H1 (cell line): ENCODE measurements around the gene COMT. TPM values are rescaled to one million over a fixed set of nuclear protein-coding genes. Genes with fewer than 3 reads are reported as not detected.

Source experiments
- CTCF ChIA-PET: fragments of 300-600 bp; sonication (Branson Sonifier 250); formaldehyde crosslinking; loops from one replicate; lab custom pipeline; 2021; ENCODE audit not compliant: partially characterized antibody; lab: Charles Lee
- POLR2A ChIA-PET: fragments of 300-600 bp; sonication (Branson Sonifier 250); formaldehyde crosslinking; loops from one replicate; lab custom pipeline; 2021; ENCODE audit warnings: inconsistent platforms; ENCODE audit not compliant: partially characterized antibody; lab: Charles Lee
- DNase-seq, 2 experiments: peaks; one replicate each; pipeline versions ENCODE4 v3.0.0 to v3.0.0-alpha.2; 2010 to 2022; ENCODE audit warnings: low spot score in 2 of 2, low read depth in 1 of 2, mixed read lengths in 1 of 2
- FAIRE-seq: peaks from 2 replicates; lab custom pipeline; 2011; peaks lifted over from hg19 to GRCh38; lab: Jason Lieb, UNC
- H2AFZ ChIP-seq: 2 replicates; pipeline ENCODE4 v1.8.1; 2012; ENCODE audit warnings: low read length, inconsistent platforms
- H2AK5ac ChIP-seq: 2 replicates; pipeline ENCODE4 v1.6.1; 2013; ENCODE audit warnings: low read depth, low read length
- H2BK120ac ChIP-seq: replicated peaks from 2 replicates; pipeline ENCODE3; 2013; ENCODE audit warnings: low read depth, low read length, inconsistent platforms
- H2BK12ac ChIP-seq: 2 replicates; pipeline ENCODE4 v1.6.1; 2013; ENCODE audit warnings: low read depth, low read length
- H2BK15ac ChIP-seq: 2 replicates; pipeline ENCODE4 v1.6.1; 2013; ENCODE audit warnings: low read length
- H2BK20ac ChIP-seq: 2 replicates; pipeline ENCODE4 v1.6.1; 2013; ENCODE audit warnings: low read length
- H2BK5ac ChIP-seq: 2 replicates; pipeline ENCODE4 v1.6.1; 2013; ENCODE audit warnings: low read depth, low read length
- H3K14ac ChIP-seq: 2 replicates; pipeline ENCODE4 v1.6.1; 2013; ENCODE audit warnings: inconsistent platforms; ENCODE audit not compliant: insufficient read length
- H3K18ac ChIP-seq: 2 replicates; pipeline ENCODE4 v1.6.1; 2013; ENCODE audit warnings: low read length; ENCODE audit errors: extremely low read depth
- H3K23ac ChIP-seq: 2 replicates; pipeline ENCODE4 v1.6.1; 2013; ENCODE audit warnings: inconsistent platforms; ENCODE audit not compliant: insufficient read length
- H3K23me2 ChIP-seq: 2 replicates; pipeline ENCODE4 v1.6.1; 2013; ENCODE audit warnings: low read depth, low read length
- H3K27ac ChIP-seq: 2 replicates; pipeline ENCODE4 v1.6.1; 2011; ENCODE audit warnings: low read depth, low read length, inconsistent platforms
- H3K27me3 ChIP-seq, 4 experiments: replicated peaks in 1 of 4; 1 replicate in 1 of 4; 2 replicates in 3 of 4; pipeline versions ENCODE4 v1.6.1 to v1.8.1; 2011 to 2013; ENCODE audit warnings: low read length in 3 of 4, mild to moderate bottlenecking in 3 of 4, inconsistent platforms in 2 of 4, mixed read lengths in 2 of 4, moderate library complexity in 1 of 4; ENCODE audit not compliant: control insufficient read depth in 3 of 4, insufficient read depth in 3 of 4; ENCODE audit errors: extremely low read depth in 1 of 4
- H3K36me3 ChIP-seq, 4 experiments: 2 replicates each; pipeline versions ENCODE4 v1.6.1 to v1.8.1; 2011 to 2013; ENCODE audit warnings: mild to moderate bottlenecking in 4 of 4, low read length in 3 of 4, moderate library complexity in 2 of 4, control low read depth in 1 of 4, inconsistent platforms in 1 of 4; ENCODE audit not compliant: insufficient read depth in 4 of 4, control insufficient read depth in 2 of 4
- H3K4ac ChIP-seq: replicated peaks from 2 replicates; pipeline ENCODE3; 2013; ENCODE audit warnings: low read length, low read depth, mixed read lengths, inconsistent platforms; ENCODE audit not compliant: insufficient read length
- H3K4me1 ChIP-seq, 4 experiments: replicated peaks in 1 of 4; 1 replicate in 1 of 4; 2 replicates in 3 of 4; pipeline versions ENCODE4 v1.6.1 to v1.8.1; 2011 to 2013; ENCODE audit warnings: low read length in 3 of 4, inconsistent platforms in 2 of 4, mixed read lengths in 1 of 4; ENCODE audit not compliant: insufficient read depth in 4 of 4, control insufficient read depth in 3 of 4
- H3K4me2 ChIP-seq, 2 experiments: 2 replicates each; pipeline versions ENCODE4 v1.6.1 to v1.8.1; 2011 to 2013; ENCODE audit warnings: low read depth in 2 of 2, low read length in 2 of 2, control low read depth in 1 of 2, inconsistent platforms in 1 of 2, mild to moderate bottlenecking in 1 of 2; ENCODE audit not compliant: insufficient read depth in 1 of 2
- H3K4me3 ChIP-seq, 4 experiments: fragments of 200-600, 300-600 bp in 1 of 4; sonication (generic), shearing (Covaris generic), sonication (Bioruptor Twin) in 1 of 4; 2 replicates each; pipeline versions ENCODE4 v1.5.1 to v1.8.1; 2011 to 2016; ENCODE audit warnings: low read length in 4 of 4, low read depth in 3 of 4, control low read depth in 2 of 4, inconsistent platforms in 2 of 4, mild to moderate bottlenecking in 2 of 4, mixed read lengths in 1 of 4, moderate library complexity in 1 of 4; ENCODE audit not compliant: insufficient read depth in 2 of 4; ENCODE audit errors: extremely low read depth in 1 of 4
- H3K56ac ChIP-seq: replicated peaks from 2 replicates; pipeline ENCODE3; 2013; ENCODE audit warnings: low read depth, mild to moderate bottlenecking, mixed read lengths, low read length, inconsistent platforms; ENCODE audit not compliant: insufficient read length
- H3K79me1 ChIP-seq: 2 replicates; pipeline ENCODE4 v1.6.1; 2013; ENCODE audit warnings: low read depth, low read length, control low read depth
- H3K79me2 ChIP-seq, 2 experiments: 2 replicates each; pipeline versions ENCODE4 v1.6.1 to v1.8.1; 2012 to 2013; ENCODE audit warnings: low read length in 2 of 2, mild to moderate bottlenecking in 2 of 2, inconsistent platforms in 1 of 2; ENCODE audit not compliant: insufficient read depth in 2 of 2, control insufficient read depth in 1 of 2
- H3K9ac ChIP-seq, 4 experiments: replicated peaks in 1 of 4; 1 replicate in 1 of 4; 2 replicates in 3 of 4; pipeline versions ENCODE4 v1.6.1 to v1.8.1; 2011 to 2013; ENCODE audit warnings: low read depth in 3 of 4, low read length in 3 of 4, control low read depth in 2 of 4, mild to moderate bottlenecking in 2 of 4, moderate library complexity in 2 of 4, inconsistent platforms in 1 of 4; ENCODE audit errors: extremely low read depth in 1 of 4
- H3K9me3 ChIP-seq, 2 experiments: 2 replicates each; pipeline versions ENCODE4 v1.6.1 to v1.8.1; 2012 to 2013; ENCODE audit warnings: mild to moderate bottlenecking in 2 of 2, moderate library complexity in 2 of 2, control low read depth in 1 of 2, inconsistent platforms in 1 of 2, low read depth in 1 of 2, low read length in 1 of 2, mixed read lengths in 1 of 2; ENCODE audit not compliant: insufficient read depth in 2 of 2
- H4K20me1 ChIP-seq, 2 experiments: replicated peaks in 1 of 2; 2 replicates each; pipeline versions ENCODE3 to v1.8.1; 2011 to 2013; ENCODE audit warnings: inconsistent platforms in 2 of 2, low read length in 2 of 2, mild to moderate bottlenecking in 1 of 2; ENCODE audit not compliant: insufficient read depth in 2 of 2, control insufficient read depth in 1 of 2
- H4K5ac ChIP-seq: 2 replicates; pipeline ENCODE4 v1.6.1; 2013; ENCODE audit warnings: low read length, low read depth, mixed read lengths, inconsistent platforms; ENCODE audit not compliant: insufficient read length
- H4K8ac ChIP-seq: 2 replicates; pipeline ENCODE4 v1.8.0; 2013; ENCODE audit warnings: mild to moderate bottlenecking, moderate library complexity, low read length, inconsistent platforms; ENCODE audit not compliant: insufficient read depth; ENCODE audit errors: extremely low read depth
- H4K91ac ChIP-seq: replicated peaks from 2 replicates; pipeline ENCODE3; 2013; ENCODE audit warnings: low read length, mixed read lengths, inconsistent platforms; ENCODE audit not compliant: insufficient read length
- CBX8 ChIP-seq: fragments of 300-800, 300-1000 bp; sonication (generic); IDR thresholded peaks from 2 replicates; pipeline ENCODE4 v1.7.1; 2016; ENCODE audit warnings: low read depth, low read length, borderline replicate concordance
- EZH2 ChIP-seq: fragments of 200-600 bp; sonication (generic); IDR thresholded peaks from 2 replicates; pipeline ENCODE4 v1.7.1; 2012; ENCODE audit warnings: low read depth, mild to moderate bottlenecking, moderate library complexity, low read length, inconsistent platforms; ENCODE audit not compliant: severe bottlenecking
- GTF2F1 ChIP-seq: IDR thresholded peaks from 2 replicates; pipeline ENCODE4 v1.6.1; 2012; ENCODE audit warnings: low read depth, low read length, improper control_type of control experiment, borderline replicate concordance
- HDAC2 ChIP-seq, 2 experiments: fragments of 300-600 bp in 1 of 2; sonication (generic) in 1 of 2; IDR thresholded peaks; 2 replicates each; pipeline ENCODE4 v1.6.1; 2011 to 2012; ENCODE audit warnings: low read depth in 2 of 2, low read length in 2 of 2, mild to moderate bottlenecking in 2 of 2, moderate library complexity in 2 of 2, borderline replicate concordance in 1 of 2, inconsistent platforms in 1 of 2
- JUN ChIP-seq: IDR thresholded peaks from 2 replicates; pipeline ENCODE4 v1.6.1; 2011; ENCODE audit warnings: low read depth, mild to moderate bottlenecking, improper control_type of control experiment, low read length
- NRF1 ChIP-seq: IDR thresholded peaks from 2 replicates; pipeline ENCODE4 v1.6.1; 2011; ENCODE audit warnings: mild to moderate bottlenecking, low read depth, low read length, improper control_type of control experiment
- POLR2A ChIP-seq, 2 experiments: IDR thresholded peaks; 1 replicate in 1 of 2; 2 replicates in 1 of 2; pipeline ENCODE4 v1.6.1; 2011; ENCODE audit warnings: low read depth in 2 of 2, low read length in 2 of 2, mild to moderate bottlenecking in 2 of 2; ENCODE audit errors: control extremely low read depth in 1 of 2
- RAD21 ChIP-seq, 2 experiments: IDR thresholded peaks in 1 of 2; conservative IDR thresholded peaks in 1 of 2; 2 replicates each; pipeline ENCODE4 v1.6.1; 2011; ENCODE audit warnings: low read depth in 2 of 2, low read length in 2 of 2, improper control_type of control experiment in 1 of 2, inconsistent platforms in 1 of 2, mild to moderate bottlenecking in 1 of 2, moderate library complexity in 1 of 2
- SAP30 ChIP-seq: fragments of 300-600 bp; sonication (generic); IDR thresholded peaks from 2 replicates; pipeline ENCODE4 v1.7.1; 2012; ENCODE audit warnings: low read length, moderate library complexity, mild to moderate bottlenecking, inconsistent platforms; ENCODE audit not compliant: insufficient read depth, insufficient replicate concordance
- SRF ChIP-seq: IDR thresholded peaks from 2 replicates; pipeline ENCODE4 v1.6.1; 2011; ENCODE audit warnings: mild to moderate bottlenecking, low read depth, low read length, moderate library complexity
- WGBS, 2 experiments: shearing (Covaris generic) in 1 of 2; methylation state at CpG; one replicate each; pipeline versions ENCODE4 v1.1.6 to v1.1.7; 2013 to 2015; ENCODE audit warnings: low lambda C conversion rate in 2 of 2, mixed read lengths in 2 of 2, inconsistent platforms in 1 of 2, low coverage in 1 of 2, missing lambda C conversion rate in 1 of 2; ENCODE audit not compliant: insufficient replicate concordance in 2 of 2, insufficient coverage in 1 of 2, insufficient read length in 1 of 2; ENCODE audit errors: extremely low coverage in 1 of 2, missing lambda C conversion rate in 1 of 2; 5-methylcytosine and 5-hydroxymethylcytosine counted together
- polyA plus RNA-seq, 7 experiments: library from polyadenylated mRNA; depleted of rRNA in 3 of 7; stranded (reverse) in 5 of 7; unstranded in 2 of 7; fragments of >200 nt in 5 of 7; fragments of 200-250 nt in 2 of 7; gene quantifications; 1 replicate in 5 of 7; 2 replicates in 1 of 7; 4 replicates in 1 of 7; pipeline versions ENCODE4 v1.2.1 to v1.2.3, GENCODE V29; 2011 to 2013; ENCODE audit warnings: missing spikeins in 2 of 7, mixed read lengths in 2 of 7
- total RNA-seq: library from RNA; stranded (reverse); fragmentation: NEBNext Ultra II Directional; extraction: Animal tissue kit (Norgen Biotek cat#: 25700); gene quantifications from 2 replicates; pipeline ENCODE4 v1.2.1, GENCODE V29; 2021
- TF ChIP-seq, protein P1 (sequence below): IDR thresholded peaks from 2 replicates; pipeline ENCODE4 v1.6.1; 2012; ENCODE audit warnings: inconsistent platforms

COMT gene
- total and polyA plus RNA-seq, 2 of the 8 experiments (the other 6 are each of a cell fraction or from before 2014, with no cell fraction given): 15.2 to 33.7 TPM

DNA sequence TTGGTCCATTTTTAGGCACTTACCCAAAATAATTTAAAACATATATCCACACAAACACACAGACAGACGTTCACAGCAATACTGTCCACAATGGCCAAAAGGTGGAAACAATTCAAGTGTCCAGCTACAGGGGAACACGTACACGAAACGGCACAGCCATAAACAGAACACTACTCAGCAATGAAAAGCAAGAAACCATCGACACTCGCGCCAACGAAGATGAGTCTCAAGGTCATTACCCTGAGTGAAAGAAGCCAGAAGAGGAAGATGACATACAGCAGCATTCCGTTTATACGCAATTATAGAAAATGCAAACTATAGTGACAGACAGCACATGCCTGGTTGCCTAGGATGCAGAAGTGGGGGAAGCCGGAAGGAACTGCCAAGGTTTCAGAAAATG lies 13.4 kb upstream of the COMT start:
- no peak overlapping the region for H3K4me2 ChIP-seq
- FAIRE-seq (peak; percentile 36), DNase-seq (no peak)
- peak overlapping the region; percentile 6 for H3K56ac ChIP-seq
- no peak overlapping the region for H2BK20ac ChIP-seq
- WGBS, 2 experiments: 87% methylated on average over 11 of the region's 11 CpGs; no CpG with 5 or more reads in 1 of the 2 experiments
- no peak overlapping the region for H3K4ac ChIP-seq
- H2BK15ac ChIP-seq: no peak overlapping the region
- POLR2A ChIA-PET: no interaction called here
- H3K27me3 ChIP-seq: no peaks in the 10 kb centered on the region
- H2AK5ac ChIP-seq: no peak overlapping the region
- H3K23me2 ChIP-seq: no peaks in the 10 kb centered on the region
- H4K8ac ChIP-seq: no peak overlapping the region
- H3K23ac ChIP-seq: no peak overlapping the region
- no peak overlapping the region for H2AFZ ChIP-seq
- no peak overlapping the region for H3K18ac ChIP-seq
- no peak overlapping the region for H2BK120ac ChIP-seq
- no peaks in the 10 kb centered on the region for H3K79me1 ChIP-seq
- no peaks in the 10 kb centered on the region for H3K36me3 ChIP-seq
- peaks cover 0 to 1% of the 10 kb centered on the region in 2 experiments for H4K20me1 ChIP-seq
- no peaks in the 10 kb centered on the region for H3K79me2 ChIP-seq
- H3K14ac ChIP-seq: no peak overlapping the region
- H3K4me1 ChIP-seq: no peaks in the 10 kb centered on the region
- H3K4me3 ChIP-seq: no peak overlapping the region
- no peaks in the 10 kb centered on the region for H3K9me3 ChIP-seq
- no peak overlapping the region for H2BK12ac ChIP-seq
- no peak overlapping the region for H2BK5ac ChIP-seq
- no peak overlapping the region for H3K27ac ChIP-seq
- CTCF ChIA-PET: interaction anchor here (0.7 to 1.1 kb wide), 2 partner anchors 198 to 628 kb away, joined by 3 read pairs; no protein-coding TSS in a partner anchor
- no peak overlapping the region for H4K91ac ChIP-seq
- H4K5ac ChIP-seq: no peak overlapping the region
- H3K9ac ChIP-seq: no peak overlapping the region
- TF ChIP-seq RAD21 (IDR thresholded peaks at IDR 0.05 in 1 of 2, conservative IDR thresholded peaks at IDR 0.05 in 1 of 2; ENCODE audit: low read depth in 2 of 2, low read length in 2 of 2): no peak
- TF ChIP-seq NRF1: no peak
- TF ChIP-seq EZH2: no peak
- no peak for TF ChIP-seq SAP30
- no peak for TF ChIP-seq GTF2F1
- TF ChIP-seq CBX8: no peak
- no peak for TF ChIP-seq POLR2A (IDR thresholded peaks at IDR 0.05; ENCODE audit: control extremely low read depth in 1 of 2, low read depth in 2 of 2, low read length in 2 of 2)
- TF ChIP-seq HDAC2 (IDR thresholded peaks at IDR 0.05; ENCODE audit: borderline replicate concordance in 1 of 2, low read depth in 2 of 2, low read length in 2 of 2): no peak
- TF ChIP-seq JUN: no peak
- no peak for TF ChIP-seq SRF
- TF ChIP-seq, protein P1, sequence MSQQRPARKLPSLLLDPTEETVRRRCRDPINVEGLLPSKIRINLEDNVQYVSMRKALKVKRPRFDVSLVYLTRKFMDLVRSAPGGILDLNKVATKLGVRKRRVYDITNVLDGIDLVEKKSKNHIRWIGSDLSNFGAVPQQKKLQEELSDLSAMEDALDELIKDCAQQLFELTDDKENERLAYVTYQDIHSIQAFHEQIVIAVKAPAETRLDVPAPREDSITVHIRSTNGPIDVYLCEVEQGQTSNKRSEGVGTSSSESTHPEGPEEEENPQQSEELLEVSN: no peak
